PFSK-1 (cell line): ENCODE data around the gene THOC1.

ENCODE experiments used
- FOXP2 ChIP-seq: optimal IDR thresholded peaks from 2 replicates; pipeline ENCODE3; 2011; ENCODE audit warnings: borderline replicate concordance, control low read depth, inconsistent platforms; ENCODE audit not compliant: insufficient read depth; ENCODE audit errors: extremely low read length, extremely low read depth
- POLR2AphosphoS5 ChIP-seq: IDR thresholded peaks from 2 replicates; pipeline ENCODE4 v1.6.1; 2012; ENCODE audit warnings: low read depth, mild to moderate bottlenecking, control low read depth, low read length, moderate library complexity
- SIN3A ChIP-seq: IDR thresholded peaks from 2 replicates; pipeline ENCODE4 v1.6.1; 2012; ENCODE audit warnings: mild to moderate bottlenecking, low read length, moderate library complexity, borderline replicate concordance; ENCODE audit not compliant: insufficient read depth
- TAF1 ChIP-seq: IDR thresholded peaks from 2 replicates; pipeline ENCODE4 v1.6.1; 2012; ENCODE audit warnings: low read length, control low read depth, borderline replicate concordance; ENCODE audit not compliant: insufficient read depth
- TF ChIP-seq, protein P1 (sequence below), 2 experiments: IDR thresholded peaks; 2 replicates each; pipeline versions ENCODE4 v1.6.1 to v1.8.0; 2011 to 2012; ENCODE audit warnings: low read depth in 2 of 2, low read length in 2 of 2, control low read depth in 1 of 2, inconsistent platforms in 1 of 2, mild to moderate bottlenecking in 1 of 2, moderate library complexity in 1 of 2; ENCODE audit not compliant: insufficient read depth in 1 of 2

Gene THOC1

GRCh38 chr18:269480-270095 is 1.7 kb upstream of the THOC1 start:
- TF ChIP-seq POLR2AphosphoS5 (no peak), FOXP2 (no peak)
- TF ChIP-seq, protein P1, sequence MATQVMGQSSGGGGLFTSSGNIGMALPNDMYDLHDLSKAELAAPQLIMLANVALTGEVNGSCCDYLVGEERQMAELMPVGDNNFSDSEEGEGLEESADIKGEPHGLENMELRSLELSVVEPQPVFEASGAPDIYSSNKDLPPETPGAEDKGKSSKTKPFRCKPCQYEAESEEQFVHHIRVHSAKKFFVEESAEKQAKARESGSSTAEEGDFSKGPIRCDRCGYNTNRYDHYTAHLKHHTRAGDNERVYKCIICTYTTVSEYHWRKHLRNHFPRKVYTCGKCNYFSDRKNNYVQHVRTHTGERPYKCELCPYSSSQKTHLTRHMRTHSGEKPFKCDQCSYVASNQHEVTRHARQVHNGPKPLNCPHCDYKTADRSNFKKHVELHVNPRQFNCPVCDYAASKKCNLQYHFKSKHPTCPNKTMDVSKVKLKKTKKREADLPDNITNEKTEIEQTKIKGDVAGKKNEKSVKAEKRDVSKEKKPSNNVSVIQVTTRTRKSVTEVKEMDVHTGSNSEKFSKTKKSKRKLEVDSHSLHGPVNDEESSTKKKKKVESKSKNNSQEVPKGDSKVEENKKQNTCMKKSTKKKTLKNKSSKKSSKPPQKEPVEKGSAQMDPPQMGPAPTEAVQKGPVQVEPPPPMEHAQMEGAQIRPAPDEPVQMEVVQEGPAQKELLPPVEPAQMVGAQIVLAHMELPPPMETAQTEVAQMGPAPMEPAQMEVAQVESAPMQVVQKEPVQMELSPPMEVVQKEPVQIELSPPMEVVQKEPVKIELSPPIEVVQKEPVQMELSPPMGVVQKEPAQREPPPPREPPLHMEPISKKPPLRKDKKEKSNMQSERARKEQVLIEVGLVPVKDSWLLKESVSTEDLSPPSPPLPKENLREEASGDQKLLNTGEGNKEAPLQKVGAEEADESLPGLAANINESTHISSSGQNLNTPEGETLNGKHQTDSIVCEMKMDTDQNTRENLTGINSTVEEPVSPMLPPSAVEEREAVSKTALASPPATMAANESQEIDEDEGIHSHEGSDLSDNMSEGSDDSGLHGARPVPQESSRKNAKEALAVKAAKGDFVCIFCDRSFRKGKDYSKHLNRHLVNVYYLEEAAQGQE (IDR thresholded peaks at IDR 0.05; ENCODE audit: insufficient read depth in 1 of 2, low read depth in 2 of 2, low read length in 2 of 2) = no peak

DNA sequence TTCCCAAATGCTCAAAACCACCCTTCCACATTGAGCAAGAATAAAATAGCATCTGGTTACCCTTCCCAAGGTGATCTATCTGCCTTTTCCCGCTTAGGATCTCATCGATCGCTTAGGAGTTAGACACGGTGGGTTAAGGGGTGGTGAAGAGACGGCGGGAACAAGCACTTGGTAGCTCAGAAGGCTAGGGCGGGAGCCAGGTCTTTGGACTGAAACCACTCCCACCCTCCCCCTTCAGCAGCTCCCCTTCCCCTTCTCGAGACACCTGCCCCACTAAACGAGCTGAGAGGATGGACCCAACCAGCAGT is 513 bp downstream of the THOC1 start:
- TF ChIP-seq SIN3A (no peak), TAF1 (no peak), FOXP2 (no peak), POLR2AphosphoS5 (no peak)
- TF ChIP-seq, protein P1 (IDR thresholded peaks at IDR 0.05; ENCODE audit: insufficient read depth in 1 of 2, low read depth in 2 of 2, low read length in 2 of 2) = no peak

DNA sequence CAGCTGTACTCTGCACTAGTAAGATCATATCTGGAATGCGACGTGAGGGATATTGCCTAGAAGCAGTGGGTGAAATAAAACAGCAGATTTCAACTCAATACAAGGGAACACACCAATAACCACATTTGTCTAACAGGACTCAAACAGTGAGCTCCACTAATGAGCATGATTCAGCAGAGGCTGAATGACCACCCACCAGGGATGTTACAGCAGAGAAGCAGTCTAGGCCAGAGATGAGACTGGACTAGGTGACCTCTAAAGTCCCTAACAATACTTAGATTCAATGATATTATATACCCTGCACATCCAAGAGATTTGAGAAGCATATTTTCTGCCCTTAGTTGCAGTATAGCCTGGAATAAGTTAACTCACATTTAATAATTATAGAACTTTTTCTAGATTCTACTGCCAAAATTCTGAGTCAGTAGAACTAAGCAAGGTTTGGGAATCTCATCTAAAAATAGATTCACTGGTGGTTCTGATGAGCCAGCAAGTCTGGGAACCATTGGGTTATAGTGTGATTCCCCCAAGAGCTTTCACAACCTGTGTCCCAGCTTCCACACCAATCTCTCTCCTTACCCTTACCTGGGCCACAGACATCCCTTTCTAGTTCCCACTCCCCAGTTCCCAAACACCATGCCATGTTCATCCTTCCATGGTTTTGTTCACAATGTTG is 6.3 kb downstream of the THOC1 start:
- TF ChIP-seq SIN3A (no peak), POLR2AphosphoS5 (no peak), FOXP2 (no peak), TAF1 (no peak)
- TF ChIP-seq, protein P1 (IDR thresholded peaks at IDR 0.05; ENCODE audit: insufficient read depth in 1 of 2, low read depth in 2 of 2, low read length in 2 of 2) = no peak

DNA sequence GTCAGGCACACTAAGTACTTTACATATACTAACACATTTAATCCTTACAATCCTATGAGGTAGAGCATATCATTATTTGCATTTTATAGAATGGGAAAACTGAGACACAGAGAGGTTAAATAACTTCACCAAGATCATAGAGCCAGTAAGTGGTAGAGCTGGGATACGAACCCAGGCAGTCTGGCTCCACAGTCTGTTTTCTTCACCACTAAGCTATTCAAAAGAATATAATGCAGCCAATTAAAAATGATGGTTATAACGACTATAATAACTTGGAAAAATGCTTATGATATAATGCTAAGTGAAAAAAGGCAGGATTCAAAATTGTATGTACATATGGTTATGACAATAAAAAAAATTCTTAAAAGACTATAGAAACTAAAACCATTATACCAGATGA is 7.3 kb downstream of the THOC1 start:
- TF ChIP-seq TAF1 = no peak
- no peak for TF ChIP-seq SIN3A
- TF ChIP-seq FOXP2 = no peak
- TF ChIP-seq, protein P1 (IDR thresholded peaks at IDR 0.05; ENCODE audit: insufficient read depth in 1 of 2, low read depth in 2 of 2, low read length in 2 of 2) = no peak
- TF ChIP-seq POLR2AphosphoS5 = no peak
